Erythroblast (primary cell): ENCODE results near the gene NUTF2.

ENCODE experiments used
- DNase-seq, 2 experiments: peaks; one replicate each; lab custom pipeline; 2025; lab: John Stamatoyannopoulos, UW
- GATA1 ChIP-seq: IDR thresholded peaks from 2 replicates; pipeline ENCODE4 v1.6.1; 2011; ENCODE audit warnings: low read depth, mild to moderate bottlenecking, control low read depth, low read length, moderate library complexity
- POLR2A ChIP-seq: IDR thresholded peaks from 2 replicates; pipeline ENCODE4 v1.6.1; 2011; ENCODE audit warnings: mild to moderate bottlenecking, low read length

NUTF2 gene

DNA sequence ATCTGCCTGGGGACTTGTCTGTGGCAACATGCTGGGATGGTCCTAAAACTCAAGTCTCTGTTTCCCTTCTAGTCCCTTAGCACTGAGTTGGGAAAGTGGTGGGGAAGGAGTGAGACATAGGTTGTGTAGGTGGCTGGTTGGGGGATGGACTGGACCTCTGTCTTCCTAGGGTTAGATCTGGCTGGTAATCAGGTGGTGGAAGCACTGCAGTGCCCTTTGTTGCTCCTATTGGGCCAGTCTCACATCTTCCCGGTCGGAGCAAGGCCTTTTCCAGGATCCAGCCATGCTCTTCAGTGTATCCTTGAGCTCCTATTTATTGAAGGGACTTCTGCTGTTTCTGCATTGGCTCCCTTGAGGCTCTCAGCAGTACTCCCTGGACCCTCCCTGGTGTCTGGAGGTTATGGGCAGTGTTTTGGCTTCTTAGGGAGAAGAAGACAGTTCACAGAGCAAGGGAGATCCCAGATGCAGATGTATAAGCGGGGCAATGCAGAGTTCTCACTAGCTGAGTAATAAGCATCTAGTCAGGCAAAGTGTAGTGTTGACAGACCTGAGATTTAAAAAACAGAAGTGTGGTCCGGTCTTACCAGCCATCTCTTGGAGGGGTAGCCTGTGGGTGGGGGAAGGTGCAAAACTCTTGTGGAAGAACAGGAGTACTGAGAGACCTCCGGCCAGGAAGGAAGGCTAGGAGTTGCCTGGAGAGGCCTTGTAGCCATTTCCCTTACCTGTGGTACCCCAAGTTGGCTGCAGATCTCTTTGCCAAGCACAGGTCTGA, 1.3 kb upstream of the NUTF2 start:
- DNase-seq, result peak in 1 of 2 experiments; percentile 38

GRCh38 chr16:67846063-67846319, 742 bp upstream of the NUTF2 start:
- TF ChIP-seq POLR2A (no peak), GATA1 (no peak)

More for the DNA sequence above, 1.3 kb upstream of the NUTF2 start:
- no peak for TF ChIP-seq POLR2A
- TF ChIP-seq GATA1, result no peak

DNA sequence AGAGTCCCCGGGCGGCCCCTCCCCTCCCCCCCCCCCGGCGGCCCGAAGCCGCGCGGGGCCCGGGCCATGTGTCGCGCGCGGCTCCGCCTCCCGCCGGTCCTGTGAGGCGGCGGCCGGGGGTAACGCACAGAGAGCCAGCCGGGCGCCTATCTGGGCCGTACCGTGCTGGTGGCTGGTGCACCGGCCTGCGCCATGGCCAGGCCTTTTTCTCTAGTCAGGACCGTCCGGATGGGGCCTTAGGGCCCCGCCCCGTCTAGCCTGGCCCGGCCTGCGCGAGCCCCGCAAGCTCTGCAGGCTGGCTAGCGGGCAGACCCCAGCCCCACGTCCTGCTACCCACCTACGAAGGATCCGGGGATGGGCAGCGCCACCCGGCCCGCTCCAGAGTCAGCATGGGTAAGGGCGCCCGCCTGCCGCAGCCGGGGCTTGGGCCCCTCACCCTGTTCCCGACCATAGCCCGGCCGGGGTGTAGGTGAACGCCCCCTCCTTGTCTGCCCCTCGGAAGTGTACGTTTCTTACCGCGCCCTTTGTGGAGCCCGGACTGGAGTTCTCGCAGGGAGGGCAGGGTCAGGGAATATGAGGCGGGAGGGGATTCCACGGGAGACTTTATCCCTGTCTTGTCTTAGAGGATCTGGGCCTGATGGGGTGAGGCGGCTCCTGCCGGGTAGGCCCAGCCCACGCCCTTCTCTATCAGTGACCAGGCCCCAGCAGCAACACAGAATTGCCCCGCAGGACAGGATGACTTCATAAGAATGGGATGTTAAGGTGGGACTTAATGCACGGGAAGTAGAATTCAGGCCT, 530 bp downstream of the NUTF2 start, which contains the start of gene CENPT:
CENPT (minus strand) TSS at position 630 of the 798 bp plus-strand sequence. CDS start 13,834 bp downstream, outside the sequence.
- no peak for TF ChIP-seq GATA1
- peak; percentile 32 for TF ChIP-seq POLR2A
- DNase-seq, result peak; percentile 89 to 91

More at GRCh38 chr16:67846063-67846319, 742 bp upstream of the NUTF2 start:
- peak in 1 of 2 experiments; percentile 46 for DNase-seq

DNA sequence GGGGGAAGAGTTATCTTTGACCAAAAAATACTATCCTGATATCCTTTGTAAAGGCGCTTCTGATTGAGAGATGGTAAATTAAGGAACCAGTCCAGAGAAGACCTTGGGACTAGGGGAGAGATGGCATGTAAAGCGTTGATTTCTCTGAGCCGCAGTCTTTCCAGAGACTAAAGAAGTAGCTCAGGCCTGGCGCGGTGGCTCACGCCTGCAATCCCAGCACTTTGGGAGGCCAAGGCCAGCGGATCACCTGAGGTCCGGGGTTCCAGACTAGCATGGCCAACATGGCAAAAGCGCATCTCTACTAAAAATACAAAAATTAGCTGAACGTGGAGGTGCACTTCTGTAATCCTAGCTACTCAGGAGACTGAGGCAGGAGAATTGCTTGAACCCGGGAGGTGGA, 1.4 kb downstream of the NUTF2 start:
- TF ChIP-seq POLR2A (no peak), GATA1 (no peak)
- no peak for DNase-seq

- no peak for DNase-seq
- TF ChIP-seq GATA1, result no peak
- no peak for TF ChIP-seq POLR2A
Observed at GRCh38 chr16:67853670-67854069, 6.9 kb downstream of the NUTF2 start.

DNA sequence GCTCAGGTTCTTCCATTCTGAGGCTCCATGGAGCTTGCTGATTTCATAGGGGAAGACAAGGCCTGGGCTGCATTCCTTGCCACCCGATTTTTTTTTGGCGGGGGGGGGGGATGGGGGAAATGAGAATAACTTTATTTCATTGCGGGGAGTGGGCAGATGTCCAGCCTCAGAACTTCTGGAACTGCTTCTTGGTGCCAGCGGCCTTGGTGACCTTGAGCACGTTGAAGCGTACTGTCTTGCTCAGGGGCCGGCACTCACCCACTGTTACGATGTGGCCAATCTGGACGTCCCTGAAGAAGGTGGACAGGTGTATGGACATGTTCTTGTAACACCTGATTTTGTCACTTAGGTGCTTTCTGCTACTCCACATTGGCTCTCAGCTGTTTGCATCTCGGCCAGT, 9.1 kb downstream of the NUTF2 start:
- DNase-seq, result no peak
- TF ChIP-seq POLR2A, result no peak
- no peak for TF ChIP-seq GATA1

DNA sequence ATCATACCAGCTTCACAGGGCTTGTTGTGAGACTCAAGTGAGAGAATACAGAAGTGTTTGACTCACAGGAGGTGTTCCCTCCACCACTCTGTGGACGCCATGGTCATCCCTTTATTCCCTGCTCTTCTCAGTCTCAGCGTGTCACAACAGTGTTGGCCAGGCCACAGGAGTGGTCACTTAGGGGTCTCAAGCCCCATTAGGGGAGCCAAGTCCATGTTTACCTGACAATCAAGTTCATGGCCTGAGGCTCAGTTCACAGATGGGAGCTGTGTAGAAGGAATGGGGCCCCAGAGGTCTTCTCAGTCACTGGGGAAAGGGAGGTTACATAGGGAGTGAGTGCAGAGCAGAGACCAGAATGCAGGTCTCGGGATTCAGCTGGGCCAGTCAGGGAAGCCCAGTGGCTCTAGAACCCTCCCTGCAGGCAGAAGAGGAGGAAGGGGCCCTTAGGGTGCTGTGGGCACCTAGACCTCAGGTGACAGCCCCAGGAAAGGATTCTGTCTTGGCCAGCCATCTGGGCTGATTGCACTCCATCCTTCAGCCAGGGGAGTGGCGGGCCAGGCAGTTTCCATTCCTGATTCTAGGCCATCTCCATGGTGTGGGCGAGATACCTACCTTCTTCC, 10.3 kb downstream of the NUTF2 start:
- DNase-seq, result no peak
- TF ChIP-seq POLR2A (no peak), GATA1 (no peak)

GRCh38 chr16:67857547-67858233, 11.0 kb downstream of the NUTF2 start:
- DNase-seq, result peak; percentile 69 to 70

GRCh38 chr16:67858500-67858899, 11.8 kb downstream of the NUTF2 start:
- no peak for DNase-seq
- TF ChIP-seq GATA1, result no peak

More at GRCh38 chr16:67857547-67858233, 11.0 kb downstream of the NUTF2 start:
- TF ChIP-seq POLR2A (no peak), GATA1 (no peak)

DNA sequence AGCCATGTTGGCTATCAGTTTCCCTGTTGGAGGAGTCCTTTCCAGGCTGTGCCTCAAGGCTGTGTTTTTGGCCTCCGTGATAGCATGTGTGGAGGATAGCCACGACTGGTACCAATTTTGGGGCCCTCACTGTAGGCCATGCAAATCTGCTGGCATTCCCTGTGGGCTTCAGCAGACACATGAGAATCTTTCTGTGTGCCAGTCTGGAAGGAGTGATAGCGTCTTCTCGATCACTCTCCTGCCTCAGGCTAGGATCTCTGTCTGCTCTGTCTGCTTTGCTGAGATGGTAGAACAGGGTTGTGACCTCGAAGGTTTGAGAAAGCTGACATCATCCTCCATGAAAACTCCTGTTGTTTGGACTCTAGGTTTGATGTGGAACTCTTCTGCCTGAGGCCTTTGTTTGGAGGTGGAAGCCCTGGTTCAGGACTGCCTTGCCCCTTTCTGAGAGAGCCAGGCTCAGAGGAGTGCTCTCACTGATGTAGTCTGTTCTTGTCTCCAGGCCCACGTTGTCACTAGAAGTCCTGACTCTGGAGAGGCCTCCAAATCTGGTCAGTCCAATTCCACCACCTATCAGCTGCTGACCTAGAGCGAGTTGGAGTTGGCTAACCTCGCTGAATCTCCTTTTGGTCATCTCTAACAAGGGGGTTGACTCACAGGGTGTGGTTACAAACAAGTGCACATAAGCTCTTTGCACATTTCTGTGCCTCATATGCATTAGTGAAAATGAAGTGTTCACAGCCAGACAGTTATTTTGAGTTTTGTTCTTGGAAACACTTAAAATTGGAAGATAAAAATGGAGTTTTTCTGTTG, 14.1 kb downstream of the NUTF2 start:
- TF ChIP-seq GATA1 (no peak), POLR2A (no peak)
- DNase-seq, result peak; percentile 46 to 53

- no peak for TF ChIP-seq POLR2A
- no peak for TF ChIP-seq GATA1
- no peak for DNase-seq
Observed at GRCh38 chr16:67861877-67862276, 15.1 kb downstream of the NUTF2 start.
